CD4-positive, alpha-beta T cell (primary cell): ENCODE data around the gene SNAP29. TPM values are rescaled to one million over a fixed set of nuclear protein-coding genes. Genes with fewer than 3 reads are reported as not detected.

Experiments
- ATAC-seq: fragments of 200-7000 bp; cut with Tn5 transposase; one replicate; pipeline ENCODE4 v1.10.0; 2022; ENCODE audit warnings: mild to moderate bottlenecking; ENCODE audit not compliant: poor library complexity
- CTCF ChIA-PET: fragments of 350-600 bp; sonication (Branson Sonifier 250); formaldehyde crosslinking; loops from one replicate; lab custom pipeline; 2021; ENCODE audit warnings: antibody characterized with exemption, inconsistent platforms; lab: Charles Lee
- POLR2A ChIA-PET: fragments of 350-600 bp; sonication (Branson Sonifier 250); formaldehyde crosslinking; loops from one replicate; lab custom pipeline; 2021; ENCODE audit warnings: antibody characterized with exemption, inconsistent platforms; lab: Charles Lee
- DNase-seq, 14 experiments: peaks; one replicate each; pipeline ENCODE4 v3.0.0-alpha.2; 2013 to 2020; ENCODE audit warnings: mixed read lengths in 2 of 14
- H3K27ac ChIP-seq, 2 donors: one replicate each; pipeline versions ENCODE4 v1.5.1 to v1.7.0; 2013; ENCODE audit warnings: low read length in 2 of 2, low read depth in 1 of 2, mild to moderate bottlenecking in 1 of 2
- H3K27me3 ChIP-seq, 2 experiments: 1 replicate in 1 of 2; 2 replicates in 1 of 2; pipeline versions ENCODE4 v1.6.1 to v1.7.0; 2013; ENCODE audit warnings: low read length in 2 of 2, control low read depth in 1 of 2, mild to moderate bottlenecking in 1 of 2, moderate library complexity in 1 of 2; ENCODE audit not compliant: insufficient read depth in 2 of 2, control insufficient read depth in 1 of 2
- H3K36me3 ChIP-seq: one replicate; pipeline ENCODE4 v1.6.1; 2013; ENCODE audit warnings: low read length, control low read depth; ENCODE audit not compliant: insufficient read depth
- H3K4me1 ChIP-seq: one replicate; pipeline ENCODE4 v1.6.1; 2013; ENCODE audit warnings: low read length, control low read depth; ENCODE audit not compliant: insufficient read depth
- H3K4me3 ChIP-seq: one replicate; pipeline ENCODE4 v1.5.1; 2013; ENCODE audit warnings: mild to moderate bottlenecking, low read length, moderate library complexity
- H3K9me3 ChIP-seq, 2 experiments: 1 replicate in 1 of 2; 2 replicates in 1 of 2; pipeline versions ENCODE4 v1.6.1 to v1.7.0; 2013; ENCODE audit warnings: low read length in 2 of 2, mild to moderate bottlenecking in 2 of 2, control low read depth in 1 of 2, moderate library complexity in 1 of 2; ENCODE audit not compliant: control insufficient read depth in 1 of 2, insufficient read depth in 1 of 2
- H3K27ac Mint-ChIP-seq: one replicate; pipeline ENCODE4 v1.8.0; 2020; ENCODE audit warnings: mixed read lengths
- H3K27me3 Mint-ChIP-seq: one replicate; pipeline ENCODE4 v1.8.0; 2021; ENCODE audit warnings: mixed read lengths
- H3K36me3 Mint-ChIP-seq: one replicate; pipeline ENCODE4 v1.8.0; 2021; ENCODE audit warnings: low read depth, mixed read lengths
- H3K4me1 Mint-ChIP-seq: one replicate; pipeline ENCODE4 v1.8.0; 2021; ENCODE audit warnings: low read depth, mixed read lengths
- H3K4me3 Mint-ChIP-seq: one replicate; pipeline ENCODE4 v1.8.0; 2020; ENCODE audit warnings: mild to moderate bottlenecking, mixed read lengths
- H3K9me3 Mint-ChIP-seq: one replicate; pipeline ENCODE4 v1.8.0; 2020; ENCODE audit warnings: mixed read lengths
- intact Hi-C, 2 experiments: fragments of 100-400 bp; cut with DNase I in 1 of 2; cut with micrococcal nuclease in 1 of 2; formaldehyde crosslinking; loops; one replicate each; pipeline versions ENCODE4 v1.15.1 to v1.9.0; 2023 to 2025; cut with DNase I, micrococcal nuclease
- total RNA-seq, 174 experiments: library from RNA in 2 of 174; stranded (reverse) in 2 of 174; gene quantifications; one replicate each; pipeline ENCODE4 v1.2.3 and lab custom pipeline; 2021 to 2026
- TF ChIP-seq, protein P1 (sequence below): fragments of 200-600 bp; IDR thresholded peaks from one replicate; pipeline ENCODE4 v1.8.0; 2022; ENCODE audit warnings: antibody characterized with exemption, mild to moderate bottlenecking

The SNAP29 gene
- total RNA-seq, 2 experiments from 2014 or later: 13.7 to 15.1 TPM

DNA sequence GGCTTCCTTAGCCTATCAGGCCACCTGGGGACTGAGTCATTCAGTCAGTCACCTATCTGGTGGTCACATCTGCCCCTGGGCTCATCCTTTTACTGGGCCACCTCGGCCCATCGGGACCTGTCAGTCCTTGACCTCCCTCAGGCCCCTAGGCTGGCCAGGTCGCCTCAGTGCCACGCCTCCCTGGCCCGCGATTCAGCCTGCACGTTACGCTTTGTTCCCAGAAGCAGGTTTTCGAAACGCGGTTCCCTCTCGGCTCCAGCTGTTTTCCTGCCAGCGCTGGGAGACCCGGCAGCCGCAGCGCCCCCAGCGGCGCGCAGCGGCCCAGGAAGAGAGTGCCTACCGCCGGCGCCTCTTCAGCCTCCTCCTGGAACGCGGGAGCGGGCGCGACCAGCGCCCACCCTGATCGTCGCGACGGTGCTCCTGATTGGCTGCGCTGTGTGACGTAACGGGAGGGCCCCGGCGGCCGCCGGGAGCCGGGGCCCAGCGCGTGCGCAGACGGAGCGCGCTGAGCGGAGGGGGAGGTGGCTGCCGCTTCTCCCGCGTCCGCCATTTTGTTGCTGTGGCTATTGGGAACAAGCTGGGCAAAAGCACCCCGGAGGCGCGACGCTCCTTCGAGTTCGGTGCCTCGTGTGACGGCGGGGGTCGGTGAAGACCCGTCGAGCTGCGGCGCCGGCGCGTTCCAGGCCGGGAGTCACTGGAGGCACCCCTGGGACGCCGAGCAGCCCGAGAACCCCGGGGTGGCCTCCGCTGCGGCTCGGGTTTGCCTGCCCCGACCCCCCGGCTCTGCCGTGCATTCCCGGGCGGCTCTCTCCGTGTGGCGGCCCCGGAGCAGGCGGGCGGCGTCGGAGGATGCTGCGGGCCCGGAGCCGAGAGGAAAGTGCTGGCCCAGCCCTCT, 58.4 kb downstream of the SNAP29 start, which contains the start of gene CRKL:
Gene CRKL (plus strand): TSS at position 492 of the 895 bp plus-strand sequence. CDS start 528 bp downstream, outside the sequence.
- Histone ChIP-seq H3K4me1 (peaks cover 32% of the 10 kb centered on the region), H3K27ac (peak within 1 kb of the TSS; percentile 71 to 84), H3K4me3 (peak within 1 kb of the TSS; percentile 99), H3K9me3 (no peaks in the 10 kb centered on the region), H3K27me3 (no peaks in the 10 kb centered on the region), H3K36me3 (no peaks in the 10 kb centered on the region)
- DNase-seq (peak; percentile 90 to 99 (median 95)), ATAC-seq (peak; percentile 96)
- no peaks in the 10 kb centered on the region for H3K9me3 Mint-ChIP-seq
- peaks cover 27% of the 10 kb centered on the region for H3K36me3 Mint-ChIP-seq
- ChIA-PET POLR2A (interaction anchor here (0.6 to 2.2 kb wide), 7 partner anchors 11 to 394 kb away, joined by 3 to 11 read pairs (median 4); partner anchors contain the start of genes LZTR1 and THAP7), CTCF (interaction anchor here (0.6 to 1.8 kb wide), 18 partner anchors 9 to 726 kb away, joined by 3 to 12 read pairs (median 4); partner anchors contain the start of genes LZTR1 and SDF2L1)
- H3K4me1 Mint-ChIP-seq: peaks cover 49% of the 10 kb centered on the region
- no peaks in the 10 kb centered on the region for H3K27me3 Mint-ChIP-seq
- intact Hi-C loops: loop anchor here (1.0 to 5.0 kb wide), 5 partner anchors 59 to 105 kb away; partner anchors contain the start of genes PI4KA (in 2 of the 2), LZTR1 (in 1 of the 2) and THAP7 (in 1 of the 2)
- H3K27ac Mint-ChIP-seq: peak within 1 kb of the TSS; percentile 90
- peak within 1 kb of the TSS; percentile 98 for H3K4me3 Mint-ChIP-seq
- TF ChIP-seq, protein P1, sequence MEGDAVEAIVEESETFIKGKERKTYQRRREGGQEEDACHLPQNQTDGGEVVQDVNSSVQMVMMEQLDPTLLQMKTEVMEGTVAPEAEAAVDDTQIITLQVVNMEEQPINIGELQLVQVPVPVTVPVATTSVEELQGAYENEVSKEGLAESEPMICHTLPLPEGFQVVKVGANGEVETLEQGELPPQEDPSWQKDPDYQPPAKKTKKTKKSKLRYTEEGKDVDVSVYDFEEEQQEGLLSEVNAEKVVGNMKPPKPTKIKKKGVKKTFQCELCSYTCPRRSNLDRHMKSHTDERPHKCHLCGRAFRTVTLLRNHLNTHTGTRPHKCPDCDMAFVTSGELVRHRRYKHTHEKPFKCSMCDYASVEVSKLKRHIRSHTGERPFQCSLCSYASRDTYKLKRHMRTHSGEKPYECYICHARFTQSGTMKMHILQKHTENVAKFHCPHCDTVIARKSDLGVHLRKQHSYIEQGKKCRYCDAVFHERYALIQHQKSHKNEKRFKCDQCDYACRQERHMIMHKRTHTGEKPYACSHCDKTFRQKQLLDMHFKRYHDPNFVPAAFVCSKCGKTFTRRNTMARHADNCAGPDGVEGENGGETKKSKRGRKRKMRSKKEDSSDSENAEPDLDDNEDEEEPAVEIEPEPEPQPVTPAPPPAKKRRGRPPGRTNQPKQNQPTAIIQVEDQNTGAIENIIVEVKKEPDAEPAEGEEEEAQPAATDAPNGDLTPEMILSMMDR: peak; percentile 97

DNA sequence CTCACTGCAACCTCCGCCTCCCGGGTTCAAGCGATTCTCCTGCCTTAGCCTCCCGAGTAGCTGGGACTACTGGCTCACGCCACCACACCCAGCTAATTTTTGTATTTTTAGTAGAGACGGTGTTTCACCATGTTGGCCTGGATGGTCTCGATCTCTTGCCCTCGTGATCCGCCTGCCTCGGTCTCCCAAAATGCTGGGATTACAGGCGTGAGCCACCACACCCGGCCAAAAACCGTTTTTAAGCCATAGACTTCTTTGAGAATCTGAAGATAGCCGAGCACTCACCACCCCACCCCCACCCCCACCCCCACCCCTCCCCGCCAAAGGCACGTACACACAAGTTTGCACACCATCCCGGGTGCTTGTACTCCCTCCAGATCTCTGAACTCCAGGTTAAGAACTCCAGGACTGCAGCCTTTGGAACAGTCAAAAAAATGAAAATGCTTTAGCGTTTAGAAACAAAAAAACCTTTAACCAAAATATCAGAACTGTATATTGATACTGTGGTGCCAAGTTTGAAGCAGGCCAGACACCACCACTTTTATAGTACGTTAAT, 59.9 kb downstream of the SNAP29 start:
- H3K27me3 ChIP-seq: no peaks in the 10 kb centered on the region
- TF ChIP-seq, protein P1: no peak
- H3K27ac ChIP-seq: no peak overlapping the region
- H3K4me1 ChIP-seq: peaks cover 46% of the 10 kb centered on the region
- peak overlapping the region; percentile 98 for H3K4me3 Mint-ChIP-seq
- H3K27me3 Mint-ChIP-seq: no peaks in the 10 kb centered on the region
- peak overlapping the region; percentile 99 for H3K4me3 ChIP-seq
- DNase-seq (peak in 1 of 14 experiments; percentile 13), ATAC-seq (no peak)
- intact Hi-C loops: loop anchor here (5.0 kb wide), 2 partner anchors 64 to 106 kb away; partner anchors contain the start of gene LZTR1 (in 1 of the 2)
- H3K4me1 Mint-ChIP-seq: peaks cover 54% of the 10 kb centered on the region
- H3K27ac Mint-ChIP-seq: peak overlapping the region; percentile 90
- H3K9me3 Mint-ChIP-seq: no peaks in the 10 kb centered on the region
- peaks cover 31% of the 10 kb centered on the region for H3K36me3 Mint-ChIP-seq
- no peaks in the 10 kb centered on the region for H3K36me3 ChIP-seq
- no peaks in the 10 kb centered on the region for H3K9me3 ChIP-seq
- POLR2A ChIA-PET: interaction anchor here (2.2 kb wide), 1 partner anchor 83 kb away, joined by 11 read pairs; the partner anchor contains the start of gene THAP7
- CTCF ChIA-PET: no interaction called here

DNA sequence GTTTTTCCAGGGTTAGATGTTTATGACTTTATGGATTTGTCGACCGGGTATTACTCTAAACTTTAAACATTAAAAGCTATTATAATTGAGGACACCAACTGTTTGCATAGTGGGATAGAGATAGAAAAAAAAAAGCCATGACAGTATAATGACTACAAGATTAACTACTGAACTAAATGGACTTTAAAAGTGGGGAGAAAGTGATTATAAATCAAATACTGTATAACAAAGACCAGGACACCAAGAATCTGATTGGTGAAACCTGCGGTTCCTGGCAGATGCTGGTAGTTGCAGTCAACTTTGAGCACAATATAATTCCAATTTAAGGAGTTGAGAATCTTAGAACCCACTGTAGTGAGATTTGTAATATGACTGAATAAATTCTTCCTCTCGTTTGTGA, 60.9 kb downstream of the SNAP29 start:
- ChIA-PET POLR2A (interaction anchor here (1.8 kb wide), 1 partner anchor 83 kb away, joined by 6 read pairs; the partner anchor contains the start of gene THAP7), CTCF (interaction anchor here (1.4 kb wide), 1 partner anchor 34 kb away, joined by 3 read pairs; no protein-coding TSS in a partner anchor)
- Mint-ChIP-seq H3K4me1 (peaks cover 58% of the 10 kb centered on the region), H3K4me3 (peak overlapping the region; percentile 98), H3K27ac (peak overlapping the region; percentile 55), H3K9me3 (no peaks in the 10 kb centered on the region), H3K27me3 (no peaks in the 10 kb centered on the region), H3K36me3 (peaks cover 37% of the 10 kb centered on the region)
- Histone ChIP-seq H3K27me3 (no peaks in the 10 kb centered on the region), H3K27ac (no peak overlapping the region), H3K36me3 (no peaks in the 10 kb centered on the region), H3K4me3 (peak overlapping the region; percentile 99), H3K9me3 (no peaks in the 10 kb centered on the region), H3K4me1 (peaks cover 56% of the 10 kb centered on the region)
- no peak for ATAC-seq
- intact Hi-C loops: loop anchor here (5.0 kb wide), 3 partner anchors 63 to 412 kb away; partner anchors contain the start of genes LZTR1 (in 1 of the 2) and MED15 (in 1 of the 2)
- TF ChIP-seq, protein P1: no peak
- DNase-seq: no peak
